ENCODE data around the gene ATG2B.

Gene ATG2B

DNA sequence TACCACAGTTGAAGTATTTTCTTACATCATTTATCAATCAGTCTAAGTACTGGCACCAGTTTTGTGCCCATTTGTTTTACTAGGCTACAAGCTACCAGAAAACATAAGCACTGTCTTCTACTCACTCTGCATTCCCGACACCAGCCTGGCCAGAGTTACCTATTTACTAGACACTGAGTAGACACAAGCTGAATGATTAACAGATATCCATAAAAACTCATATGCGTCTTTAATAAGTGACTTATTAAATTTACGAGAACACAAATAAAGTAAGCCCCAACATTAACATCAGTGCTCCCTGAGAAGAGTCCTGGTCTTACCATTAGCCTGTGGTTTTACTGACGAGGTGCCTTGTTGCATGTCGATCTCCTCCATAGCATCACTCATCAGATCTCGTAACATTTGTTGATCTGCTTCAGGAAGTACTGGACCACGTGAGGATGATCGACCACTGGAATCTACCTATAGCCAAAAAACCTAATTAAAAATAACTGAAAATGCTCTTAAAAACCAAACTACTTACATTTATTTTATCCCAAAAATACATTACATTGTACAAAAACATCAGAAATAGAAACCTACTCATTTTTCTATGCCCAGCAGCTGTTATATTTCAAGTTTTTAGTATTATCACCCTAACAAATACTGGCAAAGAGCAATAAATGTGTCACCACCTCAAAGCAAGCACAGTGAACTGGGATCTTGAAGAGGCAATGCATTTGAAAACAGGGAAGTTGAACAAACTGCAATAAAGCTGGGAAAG is 53.8 kb downstream of the ATG2B start:
- no peak for DNase-seq

DNA sequence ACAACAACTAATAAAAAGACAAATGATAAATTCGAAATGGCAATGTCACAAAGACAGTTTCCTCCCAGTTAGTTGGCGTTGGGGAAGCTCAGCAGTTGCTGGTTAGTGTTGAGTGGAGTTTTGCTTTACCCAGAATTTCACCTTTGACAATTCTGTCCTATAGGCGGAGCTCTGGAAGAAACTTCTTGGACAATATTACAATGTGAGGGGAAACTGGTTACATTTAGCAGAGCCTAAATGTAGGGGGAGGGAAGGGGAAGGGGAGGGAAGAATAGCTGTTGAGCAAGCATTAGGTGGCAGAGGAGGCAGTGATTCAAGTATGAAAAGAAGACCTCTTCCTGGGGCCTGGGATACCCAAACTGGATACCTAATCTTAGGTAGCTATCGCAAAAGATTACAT is 55.7 kb downstream of the ATG2B start:
- no peak for DNase-seq

DNA sequence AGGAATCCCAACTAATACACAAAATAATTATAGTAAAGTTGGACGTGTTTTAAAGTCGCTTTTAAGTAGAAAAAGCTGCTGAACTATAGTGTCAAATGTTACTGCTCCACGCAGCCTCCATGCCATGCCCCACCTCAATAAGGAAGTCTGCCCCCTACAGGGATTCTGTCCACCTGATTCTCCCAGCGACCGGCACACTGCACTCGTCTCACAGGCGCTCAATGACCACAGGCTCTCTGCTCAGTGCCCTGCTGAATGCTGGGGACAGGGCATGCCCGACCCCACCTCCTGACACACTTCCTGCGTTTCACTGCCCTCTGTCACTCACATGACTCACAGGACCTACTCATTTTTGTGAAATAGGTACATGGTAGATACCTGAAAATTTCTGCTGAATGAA is 58.2 kb downstream of the ATG2B start:
- DNase-seq: no peak

DNA sequence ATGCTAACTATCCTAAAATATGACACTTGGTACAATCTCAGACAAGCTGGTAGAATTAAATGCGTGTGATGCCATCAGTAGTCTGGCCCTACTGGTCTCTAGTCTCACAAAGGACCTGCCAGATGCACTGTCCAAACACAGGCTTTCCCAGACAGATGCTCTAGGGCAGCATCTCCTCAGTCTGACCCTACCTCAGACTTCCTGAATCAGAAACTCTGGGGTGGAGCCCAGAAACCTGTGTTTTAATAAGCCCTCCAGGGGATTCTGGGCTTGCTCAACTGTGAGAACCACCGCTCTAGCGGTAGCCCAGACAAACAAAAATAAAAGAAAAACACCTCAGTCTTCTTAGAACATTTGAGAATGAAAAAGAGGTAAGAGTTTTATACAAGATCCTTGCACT is 59.2 kb downstream of the ATG2B start:
- DNase-seq: no peak

DNA sequence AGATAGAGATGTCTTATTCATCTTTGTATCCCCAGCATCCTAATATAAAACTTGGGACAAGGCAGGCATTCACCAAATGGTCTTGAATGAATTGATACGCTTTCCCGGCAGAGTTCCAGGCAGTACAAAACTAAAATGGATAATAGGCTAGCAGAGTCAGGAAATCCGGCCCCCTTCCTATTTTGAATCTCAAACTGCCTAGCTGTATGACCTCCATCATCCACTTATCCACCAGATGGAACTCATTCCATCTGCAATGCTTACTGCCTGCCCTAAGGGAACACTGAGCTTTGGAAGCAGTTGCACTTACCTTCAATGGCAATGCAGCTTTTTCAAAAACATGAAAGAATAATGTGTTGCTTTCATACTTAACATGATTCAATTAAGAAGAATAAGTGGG is 63.7 kb downstream of the ATG2B start:
- DNase-seq: no peak

DNA sequence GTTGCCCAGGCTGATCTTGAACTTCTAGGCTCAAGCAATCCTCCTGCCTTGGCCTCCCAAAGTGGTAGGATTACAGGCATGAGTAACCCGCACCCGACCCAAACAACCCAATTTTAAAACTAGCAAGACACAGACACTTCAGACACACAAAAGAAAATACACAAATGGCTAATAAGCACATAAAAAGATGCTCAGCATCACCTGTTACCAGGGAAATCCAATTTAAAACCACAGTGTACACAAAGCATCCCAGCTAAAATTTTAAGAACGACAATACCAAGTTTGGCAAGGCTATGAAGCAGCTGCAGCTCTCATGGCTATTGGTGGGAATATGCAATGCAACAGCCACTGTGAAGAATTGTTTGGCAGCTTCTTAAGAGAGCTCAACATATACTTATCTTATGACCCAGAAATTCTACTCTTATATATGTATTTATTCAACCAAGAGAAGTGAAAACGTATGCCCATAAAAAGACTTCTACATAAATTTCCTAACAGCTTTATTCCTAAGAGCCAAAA is 65.1 kb downstream of the ATG2B start:
- DNase-seq: no peak

DNA sequence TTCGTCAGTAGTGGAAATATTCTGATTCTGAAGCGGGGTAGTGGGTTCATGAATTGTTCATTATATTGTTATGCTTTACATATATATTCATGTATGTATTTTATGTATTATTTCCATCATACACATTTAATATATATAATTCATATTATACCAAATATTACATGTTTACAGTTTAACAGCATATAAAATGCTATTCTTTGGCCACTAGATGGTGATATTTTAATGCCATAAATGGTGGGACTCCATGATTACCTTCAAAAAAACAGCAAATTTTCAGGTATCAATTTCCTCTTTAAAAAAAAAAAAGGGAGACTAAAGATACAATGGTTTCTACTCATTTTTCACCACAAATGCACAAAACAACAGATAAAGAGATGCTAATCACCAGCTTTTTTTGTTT is 66.1 kb downstream of the ATG2B start:
- no peak for DNase-seq

DNA sequence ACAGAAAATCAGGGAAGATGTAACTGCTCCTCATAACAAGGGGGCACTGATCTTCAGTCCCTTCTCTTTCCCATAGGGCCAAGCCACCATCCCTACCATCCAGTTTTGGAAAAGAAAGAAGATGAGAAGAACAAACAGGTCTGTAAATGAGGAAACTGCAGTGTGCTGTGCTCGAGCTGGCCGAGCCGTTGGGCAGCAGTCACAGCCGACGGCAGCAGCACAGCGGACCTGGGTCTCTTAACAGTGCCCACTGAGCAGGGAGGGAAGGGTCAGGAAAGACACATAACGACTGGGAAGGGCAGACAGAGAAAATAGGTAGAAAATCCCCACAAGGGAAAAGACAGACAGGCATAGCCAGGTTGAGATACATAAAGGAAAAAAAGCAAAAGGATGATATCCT is 68.9 kb downstream of the ATG2B start:
- no peak for DNase-seq

DNA sequence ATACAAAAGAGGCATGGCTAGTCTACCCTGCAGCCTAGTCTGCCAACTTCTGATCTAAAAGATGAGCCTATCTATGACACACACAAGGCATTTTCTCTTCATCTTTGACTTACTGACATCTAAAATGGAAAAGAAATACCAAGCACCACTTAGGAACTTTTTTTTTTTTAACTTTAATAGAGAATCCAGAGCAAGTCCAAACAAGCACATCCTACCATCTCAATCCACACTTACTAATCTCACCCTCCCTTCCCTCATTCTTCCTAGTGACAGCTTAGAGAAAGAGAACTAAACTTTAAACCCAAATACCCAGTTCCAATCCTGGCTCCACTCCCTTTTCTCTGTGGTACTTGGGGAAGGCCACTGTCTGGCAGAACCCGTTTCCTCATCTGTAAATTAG is 75.3 kb downstream of the ATG2B start:
- DNase-seq: no peak

DNA sequence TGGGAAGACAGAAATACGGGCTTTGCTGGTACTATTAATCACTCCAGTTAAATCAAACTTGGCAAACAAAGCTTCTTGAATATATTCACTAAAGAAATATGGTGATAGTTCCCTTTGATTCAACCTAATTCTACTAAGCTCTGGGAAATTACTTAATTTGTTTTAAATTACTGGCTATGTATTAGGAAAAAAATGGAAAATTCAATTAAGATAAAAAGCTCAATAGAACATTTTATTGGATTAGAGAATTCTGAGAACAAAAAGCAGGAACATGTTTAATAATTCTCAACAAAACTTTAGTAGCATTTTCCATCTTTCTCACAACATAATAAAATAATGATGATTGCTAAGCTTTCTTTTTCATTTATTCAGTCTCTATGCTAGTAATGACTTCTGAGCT is 76.9 kb downstream of the ATG2B start:
- no peak for DNase-seq

DNA sequence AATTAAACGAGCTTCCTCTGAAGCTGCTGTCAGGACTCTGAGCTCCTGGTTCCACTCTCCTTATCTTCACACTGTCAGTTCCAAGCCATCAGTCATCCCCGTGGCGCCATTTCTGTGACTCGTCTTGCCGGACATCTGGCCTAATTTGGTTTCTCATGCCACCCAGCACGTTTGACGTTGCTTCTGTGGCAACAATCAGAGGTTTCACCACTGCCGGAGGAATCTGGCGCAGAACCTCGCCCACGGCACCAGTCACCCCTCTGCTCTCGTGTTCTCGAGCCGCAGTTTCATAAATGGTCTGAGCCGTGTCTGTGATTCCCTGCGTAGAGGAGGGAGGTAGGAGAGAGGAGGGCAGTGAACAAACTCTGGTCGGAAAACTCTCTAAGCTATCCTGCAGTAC is 77.5 kb downstream of the ATG2B start:
- DNase-seq: no peak

DNA sequence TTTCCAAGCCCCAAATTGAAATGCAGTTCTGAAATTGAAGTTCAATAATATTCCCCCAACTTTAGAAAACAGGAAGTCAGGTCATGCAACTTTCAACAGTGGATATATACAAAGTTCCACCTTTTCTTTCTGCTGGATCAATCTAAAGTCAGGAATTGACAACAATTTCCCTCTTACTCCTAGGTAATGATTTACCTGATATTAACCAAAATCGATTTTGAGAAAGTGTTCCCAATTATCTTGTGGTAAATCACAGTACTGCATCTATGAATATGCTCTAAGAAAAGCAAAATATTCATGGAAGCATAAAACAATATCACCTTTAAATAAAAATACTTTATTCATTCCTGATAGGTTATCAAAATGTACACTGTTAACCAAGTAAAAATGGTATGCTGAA is 78.7 kb downstream of the ATG2B start:
- no peak for DNase-seq

DNA sequence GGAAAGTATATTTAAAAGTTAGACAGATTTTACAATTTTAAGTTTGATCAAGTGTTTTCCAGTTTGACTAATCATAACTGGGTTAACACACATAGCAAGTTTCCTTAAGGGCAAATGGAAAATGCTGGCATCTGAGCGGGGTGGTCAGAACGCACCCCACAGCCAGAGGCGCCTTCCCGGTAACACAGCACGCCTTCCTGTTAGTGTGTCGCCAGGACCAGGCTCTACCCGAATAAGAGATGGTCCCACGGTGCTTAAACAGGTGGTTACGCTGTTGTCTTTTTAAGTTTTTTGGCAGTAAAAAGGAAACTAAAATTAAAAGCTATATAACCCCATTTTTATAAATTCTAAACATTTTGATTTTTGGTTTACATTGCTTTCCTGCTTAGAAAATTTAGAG is 79.1 kb downstream of the ATG2B start:
- no peak for DNase-seq

DNA sequence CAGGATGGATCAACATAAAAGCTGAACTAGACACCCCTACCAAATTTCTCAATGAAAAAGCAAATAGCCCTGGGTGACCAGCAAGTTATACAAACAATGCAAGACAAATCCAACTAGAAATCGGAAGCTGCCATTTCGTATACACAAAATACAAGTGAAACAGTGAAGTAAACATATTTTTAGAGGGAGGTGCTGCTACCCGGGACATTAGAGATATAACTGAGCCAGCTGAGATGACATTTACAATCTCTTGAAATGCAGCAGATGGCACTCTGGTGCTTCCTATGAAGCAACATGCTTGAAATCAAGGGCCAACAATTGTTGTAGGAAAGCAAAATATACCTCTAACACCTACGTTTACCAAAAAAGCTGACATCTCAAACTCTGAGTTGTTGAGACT is 81.7 kb downstream of the ATG2B start:
- DNase-seq: no peak

DNA sequence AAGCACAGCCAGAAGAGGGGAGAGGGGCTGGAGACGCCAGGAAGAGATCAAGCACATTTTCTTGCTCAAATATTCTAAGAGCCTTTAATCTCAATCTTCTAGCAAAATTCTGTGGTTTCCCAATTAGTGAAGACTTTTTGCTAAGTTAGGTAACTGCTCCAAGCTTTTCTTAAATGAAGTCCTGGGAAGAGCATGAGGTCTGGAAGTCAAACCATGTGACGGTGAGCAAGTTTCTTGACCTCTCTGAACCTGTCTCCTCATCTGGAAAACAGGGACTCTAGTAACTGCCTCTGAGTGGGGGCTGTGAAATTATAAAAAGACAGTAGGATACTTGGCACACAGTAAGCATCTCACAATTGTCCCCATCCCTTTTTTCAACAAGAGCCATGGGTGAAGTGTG is 83.0 kb downstream of the ATG2B start:
- no peak for DNase-seq

DNA sequence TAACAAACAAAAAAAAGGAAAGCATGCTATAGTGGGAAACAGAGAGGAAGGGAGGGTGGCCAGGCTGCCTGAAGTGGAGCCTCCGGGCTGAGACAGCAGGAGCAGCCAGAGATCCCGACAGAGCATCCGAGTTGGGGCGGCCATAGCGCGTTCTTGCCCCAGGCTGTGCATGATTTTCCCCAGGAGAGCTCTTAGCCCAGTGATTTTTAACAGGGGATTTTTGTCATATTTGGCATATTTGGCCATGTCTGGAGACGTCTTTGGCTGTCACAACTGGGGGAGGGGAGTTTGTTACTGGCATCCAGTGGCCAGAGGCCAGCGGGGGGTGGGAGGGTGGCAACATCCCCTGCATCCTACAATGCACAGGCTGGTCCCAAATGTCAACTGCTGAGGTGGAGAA is 83.6 kb downstream of the ATG2B start:
- DNase-seq: no peak

DNA sequence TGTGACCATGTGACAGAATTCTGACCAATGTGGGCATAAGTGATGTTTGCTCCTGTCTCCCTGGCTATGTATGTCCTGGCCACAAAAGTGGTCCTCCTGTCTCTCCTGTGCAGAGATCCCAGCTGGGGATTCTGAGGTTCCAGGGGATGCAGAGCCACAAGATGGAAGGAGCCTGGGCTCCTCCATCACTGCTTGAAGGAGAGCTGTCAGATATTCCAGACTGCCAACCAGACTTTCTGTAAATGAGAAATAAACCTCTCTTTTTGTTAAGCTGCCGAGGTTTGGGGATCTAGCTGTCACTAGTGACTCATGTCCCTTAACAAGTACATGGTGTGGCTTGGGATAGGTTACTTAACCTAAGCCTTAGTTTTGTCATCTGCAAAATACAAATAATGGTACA is 85.3 kb downstream of the ATG2B start:
- DNase-seq: no peak

DNA sequence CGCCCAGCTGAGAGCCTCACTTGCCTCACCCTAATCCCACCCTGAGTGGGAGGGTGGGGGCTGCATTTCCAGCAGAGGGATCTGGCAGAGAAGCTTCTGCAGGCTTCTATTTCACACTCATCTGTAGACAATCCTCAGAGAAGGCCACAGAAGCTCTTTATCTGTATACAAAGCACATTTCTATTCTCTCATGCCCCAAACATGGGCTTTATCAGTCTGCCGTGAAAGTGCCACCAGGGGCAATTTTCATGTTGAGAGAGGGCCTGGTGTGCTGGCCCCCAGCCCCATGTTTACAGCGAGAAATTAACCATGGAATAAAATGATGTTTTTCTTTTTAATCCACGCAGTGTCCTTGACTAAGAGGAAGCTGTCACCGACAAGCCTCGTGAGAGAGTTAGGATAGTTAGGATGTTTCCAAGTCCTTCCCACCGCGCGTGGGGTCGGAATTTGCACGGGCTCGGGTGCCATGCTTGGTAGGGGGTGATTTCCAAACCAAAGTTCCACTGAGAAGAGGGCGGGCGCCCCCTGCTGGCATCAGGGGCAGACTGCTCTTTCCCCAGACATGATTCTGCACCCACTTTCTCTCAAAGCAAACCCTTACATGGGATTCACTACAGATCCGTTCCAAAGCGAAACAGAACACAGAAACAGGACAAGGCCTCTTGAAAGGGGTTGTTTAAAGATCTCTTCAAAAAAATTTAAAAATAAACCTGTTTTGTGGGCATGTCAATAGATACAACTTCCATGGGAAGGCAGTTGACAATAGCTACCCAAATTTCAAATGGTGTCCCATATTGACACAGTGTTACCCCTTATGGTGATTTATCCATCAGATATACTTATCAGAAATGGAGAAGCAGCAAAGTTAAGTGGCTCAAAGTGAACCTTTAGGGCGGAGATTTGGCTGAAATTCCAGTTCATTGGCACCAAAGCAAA is 87.7 kb downstream of the ATG2B start:
- DNase-seq: peak; percentile 41

DNA sequence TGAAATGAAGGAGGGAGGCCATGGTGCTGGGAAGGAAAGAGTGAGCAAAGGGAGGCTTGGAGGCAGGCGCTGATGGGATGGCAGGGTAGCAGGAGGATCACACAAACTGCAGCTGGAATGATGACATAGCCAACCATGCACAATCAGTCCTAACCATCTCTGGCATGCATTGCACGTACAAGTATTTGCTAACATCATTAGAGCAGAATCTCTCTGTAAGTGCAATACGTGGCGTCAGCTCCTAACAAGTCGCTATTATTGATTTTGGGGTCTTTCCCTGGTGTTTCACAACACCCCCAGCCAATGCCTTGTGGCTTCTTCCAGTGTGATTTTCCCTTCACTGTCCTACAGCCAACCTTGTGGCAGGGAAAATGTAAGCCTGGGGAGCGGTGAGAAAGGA is 88.6 kb downstream of the ATG2B start:
- no peak for DNase-seq

DNA sequence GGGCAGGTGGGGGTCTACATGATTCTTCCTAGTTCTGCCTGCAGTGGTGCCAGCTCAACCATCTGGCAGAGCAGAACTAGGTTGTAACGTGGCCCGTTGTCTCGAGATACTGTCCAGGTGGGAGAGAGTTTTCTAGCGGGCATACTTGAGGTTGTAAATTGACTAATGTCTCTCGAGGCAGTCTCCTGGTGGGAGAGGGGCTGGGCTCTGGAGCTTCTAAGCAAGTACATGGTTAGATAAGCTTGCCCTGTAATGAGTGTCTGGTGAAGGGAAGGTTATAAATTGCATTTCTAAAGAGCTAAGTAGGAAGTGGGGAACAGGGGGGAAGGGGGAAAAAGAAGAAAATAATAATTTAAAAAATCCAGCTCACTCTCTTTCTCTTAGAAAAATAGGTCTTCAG is 89.0 kb downstream of the ATG2B start:
- DNase-seq: no peak

DNA sequence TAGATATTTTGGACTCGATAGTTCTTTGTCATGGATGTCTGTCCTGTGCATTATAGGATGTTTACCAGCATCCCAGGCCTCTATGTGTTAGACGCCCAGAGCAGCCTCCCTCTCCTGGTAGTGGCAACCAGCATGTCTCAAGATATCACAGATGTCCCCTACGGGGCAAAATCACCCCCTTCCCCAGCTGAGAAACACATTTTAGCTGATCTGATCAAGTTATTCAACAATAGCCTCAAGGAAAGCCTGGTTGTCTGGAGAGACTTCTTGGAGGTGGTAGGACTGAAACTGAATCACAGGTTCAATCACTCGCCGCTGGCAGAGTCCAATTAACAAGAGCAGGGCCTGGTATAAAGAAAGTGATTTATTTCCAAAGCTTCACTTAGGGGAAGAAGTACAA is 89.5 kb downstream of the ATG2B start:
- no peak for DNase-seq

DNA sequence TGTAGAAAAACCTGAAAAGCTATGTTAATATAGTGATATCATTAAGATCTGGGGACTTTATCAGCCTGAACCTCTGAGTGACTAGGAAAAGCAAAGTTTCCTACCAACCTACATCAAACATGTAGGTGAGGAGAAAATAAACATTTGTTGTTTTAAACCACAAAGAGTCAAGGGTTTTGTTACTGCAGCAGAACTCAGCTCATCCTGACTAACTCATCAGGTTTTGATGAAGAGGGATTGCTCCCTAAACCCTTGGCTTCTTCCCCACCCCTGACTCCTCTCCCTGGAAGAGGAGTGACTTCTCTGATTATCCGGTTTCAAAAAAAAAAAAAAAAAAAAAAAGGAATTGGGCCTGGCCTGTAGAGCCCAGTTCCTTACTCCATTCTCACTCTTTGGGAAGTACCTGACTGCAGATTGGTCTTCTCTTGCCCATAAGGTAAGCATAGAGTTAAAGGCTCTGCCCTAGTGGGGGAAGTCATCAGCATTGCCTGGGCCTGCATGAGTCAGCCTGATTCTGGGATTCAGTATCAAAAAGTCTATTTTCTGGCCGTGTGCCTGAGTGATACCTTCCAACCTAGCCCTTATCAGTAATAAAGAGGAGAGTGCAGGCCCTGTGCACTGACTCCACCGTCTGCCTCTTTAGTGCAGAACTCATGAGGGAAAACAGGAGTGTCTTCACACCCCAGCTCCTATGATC is 90.2 kb downstream of the ATG2B start:
- DNase-seq: no peak

DNA sequence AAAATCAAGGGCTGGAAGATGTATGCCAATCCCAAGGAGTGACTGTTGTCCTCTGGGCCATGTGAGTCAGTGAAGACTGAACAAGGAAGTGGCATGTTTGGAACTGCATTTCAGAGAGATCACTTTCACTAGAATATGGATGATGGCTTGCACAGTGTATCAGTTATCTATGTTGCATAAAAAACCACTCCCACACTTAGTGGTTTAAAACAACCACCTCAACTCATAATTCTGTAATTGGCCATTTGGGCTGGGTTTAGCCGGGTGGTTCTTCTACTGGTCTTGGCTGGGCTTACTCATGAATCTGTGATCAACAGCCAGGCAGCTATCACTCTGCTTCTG is 91.7 kb downstream of the ATG2B start:
- no peak for DNase-seq
